ENCODE data around the gene OR12D2.
"Not testable (repeated sequence)": the region's sequence is repeated elsewhere in the genome, so short reads cannot be mapped to it uniquely, and the experiment has no call there.

The OR12D2 gene

GRCh38 chr6:29426654-29427053, 31.2 kb downstream of the OR12D2 start:
- no peak for DNase-seq (ENCODE audit: extremely low read depth, low read depth)
- TF ChIP-seq CTCF (IDR thresholded peaks at IDR 0.05; ENCODE audit: low read depth, low read length), result no peak

- DNase-seq (ENCODE audit: extremely low read depth, low read depth), result not testable (repeated sequence)
Measured at GRCh38 chr6:29436730-29437129, 41.3 kb downstream of the OR12D2 start.

GRCh38 chr6:29439006-29439405, 43.6 kb downstream of the OR12D2 start, which contains the start of gene OR10C1:
OR10C1 (plus strand) TSS chr6:29439306; CDS start chr6:29440016, 710 bp downstream.
- TF ChIP-seq CTCF (IDR thresholded peaks at IDR 0.05; ENCODE audit: low read depth, low read length), result no peak
- no peak for DNase-seq (ENCODE audit: extremely low read depth, low read depth)

- TF ChIP-seq CTCF (IDR thresholded peaks at IDR 0.05; ENCODE audit: low read depth, low read length), result no peak
- DNase-seq (ENCODE audit: extremely low read depth, low read depth), result no peak
Measured at GRCh38 chr6:29442719-29443118, 47.3 kb downstream of the OR12D2 start.

GRCh38 chr6:29444031-29444430, 48.6 kb downstream of the OR12D2 start:
- not testable (repeated sequence) for DNase-seq (ENCODE audit: extremely low read depth, low read depth)

Measured in AG09319 (cell line).